Endothelial cell (in vitro differentiated cells): Measurements from ENCODE around the gene ANAPC16. TPM values are rescaled to one million over a fixed set of nuclear protein-coding genes. Genes with fewer than 3 reads are reported as not detected.
"Not testable (repeated sequence)": the region's sequence is repeated elsewhere in the genome, so short reads cannot be mapped to it uniquely, and the experiment has no call there.

Experiments used
- DNase-seq: peaks from one replicate; pipeline ENCODE4 v3.0.0; 2021; ENCODE audit warnings: low spot score
- H3K27ac Mint-ChIP-seq: one replicate; pipeline ENCODE4 v1.8.0; 2021; ENCODE audit warnings: mixed read lengths, inconsistent platforms; ENCODE audit not compliant: unreplicated experiment
- H3K27me3 Mint-ChIP-seq: one replicate; pipeline ENCODE4 v1.8.0; 2021; ENCODE audit warnings: mild to moderate bottlenecking, moderate library complexity, mixed read lengths, inconsistent platforms; ENCODE audit not compliant: unreplicated experiment
- H3K36me3 Mint-ChIP-seq: one replicate; pipeline ENCODE4 v1.8.0; 2021; ENCODE audit warnings: mild to moderate bottlenecking, low read depth, mixed read lengths, inconsistent platforms; ENCODE audit not compliant: unreplicated experiment
- H3K4me1 Mint-ChIP-seq: one replicate; pipeline ENCODE4 v1.8.0; 2021; ENCODE audit warnings: mild to moderate bottlenecking, mixed read lengths, inconsistent platforms; ENCODE audit not compliant: unreplicated experiment
- H3K4me3 Mint-ChIP-seq: one replicate; pipeline ENCODE4 v1.8.0; 2021; ENCODE audit warnings: mild to moderate bottlenecking, mixed read lengths, inconsistent platforms; ENCODE audit not compliant: unreplicated experiment
- H3K9me3 Mint-ChIP-seq: one replicate; pipeline ENCODE4 v1.8.0; 2021; ENCODE audit warnings: mixed read lengths, inconsistent platforms; ENCODE audit not compliant: unreplicated experiment
- CTCF ChIP-seq: fragments of 200-600 bp; sonication (generic); IDR thresholded peaks from one replicate; pipeline ENCODE4 v1.5.0; 2021; ENCODE audit warnings: antibody characterized with exemption; ENCODE audit not compliant: unreplicated experiment
- total RNA-seq: library from RNA; stranded (reverse); fragmentation: NEBNext Ultra II Directional; extraction: Animal tissue kit (Norgen Biotek cat#: 25700); gene quantifications from one replicate; pipeline ENCODE4 v1.2.1, GENCODE V29; 2021; ENCODE audit not compliant: unreplicated experiment

ANAPC16 gene
- total RNA-seq, 1 donor from 2014 or later, result 56.7 TPM

- Mint-ChIP-seq H3K27me3 (peaks cover 8% of the 10 kb centered on the region), H3K36me3 (peaks cover 8% of the 10 kb centered on the region), H3K27ac (peak overlapping the region; percentile 16), H3K4me3 (no peak overlapping the region), H3K9me3 (no peaks in the 10 kb centered on the region), H3K4me1 (peaks cover 25% of the 10 kb centered on the region)
- TF ChIP-seq CTCF, result no peak
- DNase-seq, result no peak
Observed at GRCh38 chr10:72277996-72278667, 62.3 kb downstream of the ANAPC16 start.

- peaks cover 8% of the 10 kb centered on the region for H3K36me3 Mint-ChIP-seq
- TF ChIP-seq CTCF, result no peak
- no peak for DNase-seq
- H3K27me3 Mint-ChIP-seq, result peaks cover 6% of the 10 kb centered on the region
- no peaks in the 10 kb centered on the region for H3K9me3 Mint-ChIP-seq
- no peak overlapping the region for H3K4me3 Mint-ChIP-seq
- H3K27ac Mint-ChIP-seq, result no peak overlapping the region
- peaks cover 25% of the 10 kb centered on the region for H3K4me1 Mint-ChIP-seq
Observed at GRCh38 chr10:72278668-72279393, 63.0 kb downstream of the ANAPC16 start.

GRCh38 chr10:72279587-72279986 is 63.8 kb downstream of the ANAPC16 start:
- H3K4me1 Mint-ChIP-seq, result peaks cover 25% of the 10 kb centered on the region
- not testable (repeated sequence) for H3K4me3 Mint-ChIP-seq, H3K27ac Mint-ChIP-seq, H3K36me3 Mint-ChIP-seq, DNase-seq, H3K9me3 Mint-ChIP-seq, H3K27me3 Mint-ChIP-seq

GRCh38 chr10:72283131-72283530 is 67.3 kb downstream of the ANAPC16 start:
- H3K36me3 Mint-ChIP-seq, result no peaks in the 10 kb centered on the region
- no peak overlapping the region for H3K27ac Mint-ChIP-seq
- H3K9me3 Mint-ChIP-seq, result no peaks in the 10 kb centered on the region
- H3K4me3 Mint-ChIP-seq, result no peak overlapping the region
- peaks cover 4% of the 10 kb centered on the region for H3K4me1 Mint-ChIP-seq
- H3K27me3 Mint-ChIP-seq, result peaks cover 3% of the 10 kb centered on the region
- DNase-seq, result no peak
- TF ChIP-seq CTCF, result no peak

Other genes with a start within 250 kb of the ANAPC16 start
- 3.4 TPM for gene SPOCK2, start 127.5 kb upstream of the ANAPC16 start, total RNA-seq
- 32.1 TPM for gene ASCC1, start 264 bp downstream of the ANAPC16 start, total RNA-seq
- gene DDIT4, start 57.9 kb downstream of the ANAPC16 start, total RNA-seq, result 32.4 TPM
- gene DNAJB12, start 138.9 kb downstream of the ANAPC16 start, total RNA-seq, result 20.5 TPM